Transverse colon (tissue), 4 donors: ENCODE data around the gene VWF.

Experiments used
- CTCF ChIP-seq, 5 experiments: fragments of 200-600 bp in 3 of 5; fragments of 450-650 bp in 2 of 5; sonication (generic) in 3 of 5; IDR thresholded peaks; 1 replicate in 2 of 5; 2 replicates in 3 of 5; pipeline ENCODE4 v1.5.1; 2016 to 2017; ENCODE audit warnings: antibody characterized with exemption in 5 of 5, inconsistent platforms in 3 of 5, mild to moderate bottlenecking in 2 of 5, moderate library complexity in 1 of 5
- EP300 ChIP-seq: sonication (generic); formaldehyde crosslinking; IDR thresholded peaks from one replicate; pipeline ENCODE4 v1.6.1; 2017; ENCODE audit warnings: antibody characterized with exemption, low read depth
- POLR2A ChIP-seq: fragments of 450-650 bp; IDR thresholded peaks from one replicate; pipeline ENCODE4 v1.6.1; 2016; ENCODE audit warnings: antibody characterized with exemption, mild to moderate bottlenecking, moderate library complexity
- POLR2AphosphoS5 ChIP-seq, 3 donors: sonication (generic); formaldehyde crosslinking; IDR thresholded peaks; one replicate each; pipeline ENCODE4 v1.6.1; 2016; ENCODE audit warnings: antibody characterized with exemption in 3 of 3

GRCh38 chr12:6053541-6053940 is 70.9 kb downstream of the VWF start:
- TF ChIP-seq CTCF (IDR thresholded peaks at IDR 0.05) = no peak
- TF ChIP-seq POLR2AphosphoS5 (IDR thresholded peaks at IDR 0.05) = no peak
- no peak for TF ChIP-seq POLR2A
- no peak for TF ChIP-seq EP300
